ENCODE measurements around the gene ALAD. TPM values are rescaled to one million over a fixed set of nuclear protein-coding genes. Genes with fewer than 3 reads are reported as not detected.
A peak's percentile ranks its signal among the peaks of the same experiment; 100 is the strongest.
"Not testable (repeated sequence)": the region's sequence is repeated elsewhere in the genome, so short reads cannot be mapped to it uniquely, and the experiment has no call there.

Gene ALAD
- 18.9 and 19.6 TPM in 2 replicates for total RNA-seq

DNA sequence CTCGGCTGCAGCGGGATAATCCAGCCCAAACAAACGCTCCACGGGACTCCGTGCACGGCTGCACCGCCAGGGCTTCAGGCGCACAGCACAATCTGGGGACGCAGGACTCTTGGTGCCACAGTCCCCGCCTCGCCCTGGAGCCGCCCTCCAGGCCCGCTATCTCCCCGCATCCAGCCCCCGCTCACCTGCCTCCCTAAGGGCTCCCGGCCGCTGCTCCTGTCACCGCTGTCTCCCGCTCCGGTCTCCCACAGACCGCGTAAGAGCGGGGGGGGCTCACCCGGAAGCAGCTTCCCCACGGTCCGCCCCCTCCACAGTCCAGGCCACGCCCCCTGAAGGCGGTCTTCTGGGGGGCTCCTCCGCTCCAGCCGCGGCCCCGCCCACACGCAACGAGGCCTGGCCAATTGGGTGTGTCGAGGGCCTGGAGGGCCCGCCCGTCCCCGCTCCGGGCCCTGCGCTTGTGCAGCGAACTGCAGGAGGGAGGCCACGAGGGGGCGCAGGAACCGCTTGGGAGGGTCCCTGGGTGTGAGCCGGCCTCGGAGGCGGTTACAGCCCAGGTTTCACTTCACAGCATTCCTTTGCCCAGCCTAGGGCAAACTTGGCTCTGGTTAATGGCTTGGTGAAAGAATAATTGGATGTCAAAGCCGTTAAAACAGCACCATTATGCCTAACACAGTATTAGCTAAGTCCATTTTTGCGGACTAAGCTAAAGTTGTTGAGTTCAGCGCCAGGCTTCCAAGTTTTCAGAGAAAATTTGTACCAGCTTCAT, at the start of gene ALAD:
Gene ALAD (minus strand): TSS at position 258 of the 766 bp plus-strand sequence. CDS start 7,725 bp downstream, outside the sequence.
- peak; percentile 61 for DNase-seq (ENCODE audit: extremely low read depth, low read depth, low spot score)

DNA sequence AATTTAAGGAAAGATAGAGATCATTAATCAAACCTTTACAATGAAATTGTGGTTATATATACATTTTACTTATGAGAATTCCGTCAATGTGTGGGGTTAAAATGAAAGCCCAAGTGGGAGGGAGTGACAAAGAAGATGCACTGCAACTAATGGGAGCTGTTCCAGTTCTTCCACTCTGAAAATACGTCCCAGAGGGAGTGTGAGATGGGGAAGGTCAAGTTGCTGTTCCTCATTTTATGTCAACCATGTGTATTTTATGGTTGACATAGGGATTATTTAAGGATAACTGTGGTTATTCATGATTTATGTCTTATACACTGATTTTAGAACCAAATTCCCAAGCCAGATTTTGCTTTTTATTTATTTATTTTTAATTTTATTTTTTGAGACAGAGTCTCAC, 48.3 kb upstream of the ALAD start:
- DNase-seq (ENCODE audit: extremely low read depth, low read depth, low spot score): no peak

DNA sequence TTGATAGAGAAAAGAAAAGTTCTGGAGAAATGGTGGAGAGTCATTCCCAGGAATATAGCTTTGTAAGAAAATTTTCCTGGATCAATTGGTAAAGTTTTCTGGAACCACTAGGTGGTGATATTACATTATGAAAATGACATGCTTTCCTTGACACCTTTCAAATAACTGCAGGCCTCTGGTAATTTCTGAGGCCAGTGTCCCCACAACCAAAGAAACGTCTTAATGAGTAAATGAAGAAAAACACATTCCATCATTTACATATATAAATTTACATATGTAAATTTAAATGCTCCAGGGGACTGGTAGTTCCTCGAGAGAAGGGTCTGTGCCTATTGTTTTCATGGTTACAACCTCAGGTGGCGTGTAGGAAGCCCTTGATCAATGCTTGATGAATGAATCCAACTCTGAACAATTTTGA, 45.2 kb upstream of the ALAD start:
- peak; percentile 73 for DNase-seq (ENCODE audit: extremely low read depth, low read depth, low spot score)

DNA sequence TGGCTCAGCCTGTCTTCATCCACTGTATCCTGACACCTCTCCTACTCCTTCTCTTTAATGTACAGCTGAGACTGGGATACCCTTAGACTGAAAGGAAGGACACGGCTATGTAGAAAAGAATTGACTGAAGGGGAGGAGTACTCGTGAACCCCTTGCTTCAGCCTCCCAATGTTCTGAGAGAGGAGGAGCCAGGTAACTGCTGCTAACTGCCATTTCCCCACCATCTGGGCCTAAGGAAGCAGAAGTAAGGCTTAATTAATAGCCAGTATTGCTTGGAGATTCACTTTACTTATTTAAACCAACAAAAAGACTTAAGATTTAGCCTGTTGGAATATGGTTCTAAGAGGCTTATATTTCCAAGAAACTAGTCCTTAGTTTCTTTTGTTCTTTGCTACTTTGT, 43.7 kb upstream of the ALAD start:
- DNase-seq (ENCODE audit: extremely low read depth, low read depth, low spot score): no peak

DNA sequence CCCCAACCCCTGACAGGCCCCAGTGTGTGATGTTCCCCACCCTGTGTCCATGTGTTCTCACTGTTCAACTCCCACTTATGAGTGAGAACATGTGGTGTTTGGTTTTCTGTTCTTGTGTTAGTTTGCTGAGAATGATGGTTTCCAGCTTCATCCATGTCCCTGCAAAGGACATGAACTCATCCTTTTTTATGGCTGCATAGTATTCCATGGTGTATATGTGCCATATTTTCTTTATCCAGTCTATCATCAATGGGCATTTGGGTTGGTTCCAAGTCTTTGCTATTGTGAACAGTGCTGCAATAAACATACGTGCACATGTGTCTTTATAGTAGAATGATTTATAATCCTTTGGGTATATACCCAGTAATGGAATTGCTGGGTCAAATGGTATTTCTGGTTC, 36.6 kb upstream of the ALAD start:
- DNase-seq (ENCODE audit: extremely low read depth, low read depth, low spot score): not testable (repeated sequence)

DNA sequence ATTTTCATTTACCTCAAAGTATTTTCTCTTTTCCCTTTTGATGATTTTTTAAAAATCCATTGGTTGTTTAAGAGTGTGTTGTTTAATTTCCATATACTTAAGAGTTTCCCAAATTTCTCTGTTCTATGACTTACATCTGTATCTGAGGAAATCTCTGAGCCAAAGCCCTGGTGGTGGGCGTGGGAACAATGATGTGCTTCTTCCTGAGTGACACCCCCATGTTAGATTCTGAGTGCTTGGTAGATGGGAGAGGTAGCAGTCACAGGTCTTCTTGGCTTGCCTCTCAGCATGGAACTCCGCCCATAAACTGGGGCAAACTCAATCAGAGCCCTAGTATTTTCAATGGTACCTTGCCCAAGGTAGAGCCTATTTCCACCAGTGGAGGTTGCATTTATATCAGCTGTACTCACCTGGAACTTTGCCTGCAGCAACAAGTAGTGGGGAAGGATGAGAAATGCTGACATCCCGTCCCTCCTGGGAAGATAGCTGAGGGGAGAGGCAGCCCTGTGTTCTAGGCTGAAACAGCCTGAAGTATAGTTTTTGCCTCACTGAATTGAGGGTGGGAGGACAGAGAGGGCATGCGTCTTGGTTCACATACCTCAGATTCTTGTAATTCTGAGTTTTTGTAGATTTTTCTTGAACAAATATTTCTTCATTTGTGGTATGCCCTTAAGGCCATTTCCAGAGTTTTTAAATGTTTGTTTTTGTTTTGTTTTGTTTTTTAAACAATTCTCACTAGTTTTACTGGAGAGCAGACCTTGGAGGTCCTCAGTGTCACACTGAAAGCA, 35.8 kb upstream of the ALAD start:
- no peak for DNase-seq (ENCODE audit: extremely low read depth, low read depth, low spot score)

DNA sequence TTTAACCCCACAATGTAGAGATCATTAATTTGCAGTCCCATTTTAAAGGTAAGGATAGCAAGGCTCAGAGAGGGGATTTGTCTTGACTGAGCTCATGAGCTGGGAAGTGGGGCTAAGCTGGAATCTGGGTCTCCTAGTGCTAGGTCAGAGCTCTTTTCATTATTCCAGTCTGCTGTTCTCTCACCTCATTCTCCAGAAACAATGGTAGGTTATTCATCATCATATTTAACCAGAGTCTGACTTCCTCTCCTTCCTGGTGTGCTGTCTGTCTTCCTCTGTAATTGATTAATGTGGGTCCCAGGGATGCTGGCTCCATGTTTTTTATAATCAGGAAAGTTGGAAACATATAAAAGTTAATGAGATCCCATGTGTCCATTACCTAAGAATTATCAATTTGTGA, 30.1 kb upstream of the ALAD start:
- no peak for DNase-seq (ENCODE audit: extremely low read depth, low read depth, low spot score)

DNA sequence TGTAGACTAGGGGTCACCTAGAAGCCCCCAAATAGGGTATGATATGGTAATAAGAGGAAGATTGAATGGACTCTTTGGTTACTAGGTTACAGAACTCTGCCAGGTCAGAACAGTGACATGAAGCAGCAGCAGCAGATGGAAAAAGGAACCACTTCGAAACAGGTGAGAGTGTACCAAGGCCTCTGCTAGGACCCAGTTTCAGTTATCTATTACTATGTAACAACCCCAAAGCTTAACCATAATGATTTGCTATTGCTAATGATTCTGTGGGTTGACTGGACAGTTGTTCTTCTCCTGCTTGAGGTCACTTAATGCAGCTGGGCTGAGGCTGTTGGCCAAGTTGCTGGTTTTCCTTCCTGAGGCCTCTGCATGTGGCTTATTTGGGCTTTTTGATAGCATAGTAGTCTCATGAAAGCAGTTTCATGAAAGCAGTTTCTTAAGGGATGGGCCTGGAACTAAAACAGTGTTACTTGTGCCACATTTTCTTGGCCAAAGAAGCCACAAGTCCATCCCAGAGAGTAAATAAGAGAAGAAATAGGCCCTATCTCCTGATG, 27.1 kb upstream of the ALAD start:
- DNase-seq (ENCODE audit: extremely low read depth, low read depth, low spot score): no peak

DNA sequence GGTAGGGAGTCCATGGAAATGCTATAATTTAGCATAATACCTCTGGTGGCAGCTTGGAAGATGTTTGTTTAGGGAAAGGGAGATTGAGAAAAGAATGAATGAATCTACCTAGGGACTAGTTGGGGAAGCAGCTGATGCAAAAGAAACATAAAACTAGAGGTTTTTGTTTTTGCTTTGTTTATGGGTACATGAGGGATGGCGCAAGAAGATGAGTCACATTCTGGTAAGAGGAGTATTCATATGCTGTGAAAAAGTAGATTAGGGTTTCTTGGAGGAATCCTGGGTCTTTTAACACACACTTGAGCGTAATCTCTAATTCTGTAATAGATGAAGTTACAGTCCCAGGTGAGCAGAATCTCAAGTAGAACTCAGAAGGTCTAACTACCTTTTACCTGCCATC, 26.5 kb upstream of the ALAD start:
- no peak for DNase-seq (ENCODE audit: extremely low read depth, low read depth, low spot score)

DNA sequence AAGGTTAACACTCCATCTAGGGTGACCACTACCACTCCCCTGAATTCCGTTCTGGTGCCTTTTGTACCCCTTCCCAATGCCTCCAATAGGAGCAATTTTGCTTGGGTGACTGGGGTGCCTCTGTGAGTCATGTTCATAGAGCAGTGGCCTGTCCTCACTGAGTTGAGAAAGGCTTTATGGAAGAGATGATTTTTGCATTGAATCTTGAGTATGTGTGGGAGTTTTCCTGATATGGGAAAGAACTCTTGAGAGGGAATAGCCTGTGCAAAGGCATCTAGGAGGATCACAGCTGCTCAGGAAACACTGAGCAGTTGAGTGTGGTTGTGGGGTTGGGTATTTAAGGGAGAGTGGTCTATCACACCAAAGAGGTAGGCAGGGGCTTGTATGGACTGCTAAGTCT, 25.6 kb upstream of the ALAD start:
- no peak for DNase-seq (ENCODE audit: extremely low read depth, low read depth, low spot score)

DNA sequence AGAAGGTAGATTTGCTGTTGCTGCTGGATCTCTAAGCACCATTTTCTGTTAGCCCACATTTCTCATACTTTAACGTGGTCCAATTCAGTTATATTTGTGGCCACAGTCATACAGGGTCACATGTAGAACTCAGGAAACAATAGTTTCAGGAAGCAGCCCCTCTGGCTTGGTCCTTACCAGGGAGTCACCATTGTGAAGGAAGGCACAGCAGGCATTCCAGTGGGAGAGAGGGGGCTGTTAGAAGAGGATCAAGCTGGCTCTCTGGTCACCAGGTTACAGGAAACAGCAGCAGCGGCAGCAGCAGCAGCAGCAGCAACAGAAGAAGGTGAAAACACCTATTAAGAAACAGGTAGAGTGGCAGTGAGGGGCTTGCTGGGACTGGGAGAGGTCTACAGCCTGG, 24.0 kb upstream of the ALAD start:
- DNase-seq (ENCODE audit: extremely low read depth, low read depth, low spot score): no peak

DNA sequence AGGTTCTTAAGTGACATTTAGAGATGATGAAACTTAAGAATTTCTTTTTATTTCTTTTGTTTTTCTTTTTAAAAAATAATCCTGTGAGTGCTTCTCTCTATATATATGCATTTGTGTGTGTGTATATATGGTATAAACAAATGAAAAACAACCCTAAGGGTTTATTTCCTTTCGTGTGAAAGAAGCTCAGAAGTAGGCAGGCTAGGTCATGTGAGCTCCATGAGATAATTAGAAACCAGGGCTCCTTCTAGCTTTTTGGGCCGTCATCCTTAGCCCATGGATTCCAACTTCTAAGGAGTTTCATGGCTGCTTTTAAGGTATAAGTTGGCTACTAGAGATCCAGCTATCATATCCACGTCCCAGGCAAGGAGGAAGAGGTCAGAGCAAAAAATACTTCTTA, 20.6 kb upstream of the ALAD start:
- no peak for DNase-seq (ENCODE audit: extremely low read depth, low read depth, low spot score)

DNA sequence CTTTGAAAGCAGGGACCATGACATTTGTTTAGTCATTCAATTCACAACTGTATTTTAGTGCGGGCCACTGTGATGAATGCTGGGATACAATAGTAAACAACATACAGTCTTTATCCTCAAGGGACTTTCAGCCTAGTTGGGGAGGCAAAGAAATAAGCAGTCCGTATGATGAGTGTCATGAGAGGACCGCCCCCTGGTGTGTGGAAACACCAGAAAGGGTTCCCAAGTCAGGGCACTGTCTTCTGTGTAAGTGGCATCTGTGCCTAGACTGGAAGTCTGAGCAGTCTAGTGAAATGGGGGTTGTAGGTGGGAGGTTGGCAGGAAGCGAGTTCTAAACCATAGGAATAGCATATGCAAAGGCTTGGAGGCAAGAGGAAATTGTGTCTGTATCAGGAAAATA, 16.3 kb upstream of the ALAD start:
- no peak for DNase-seq (ENCODE audit: extremely low read depth, low read depth, low spot score)

DNA sequence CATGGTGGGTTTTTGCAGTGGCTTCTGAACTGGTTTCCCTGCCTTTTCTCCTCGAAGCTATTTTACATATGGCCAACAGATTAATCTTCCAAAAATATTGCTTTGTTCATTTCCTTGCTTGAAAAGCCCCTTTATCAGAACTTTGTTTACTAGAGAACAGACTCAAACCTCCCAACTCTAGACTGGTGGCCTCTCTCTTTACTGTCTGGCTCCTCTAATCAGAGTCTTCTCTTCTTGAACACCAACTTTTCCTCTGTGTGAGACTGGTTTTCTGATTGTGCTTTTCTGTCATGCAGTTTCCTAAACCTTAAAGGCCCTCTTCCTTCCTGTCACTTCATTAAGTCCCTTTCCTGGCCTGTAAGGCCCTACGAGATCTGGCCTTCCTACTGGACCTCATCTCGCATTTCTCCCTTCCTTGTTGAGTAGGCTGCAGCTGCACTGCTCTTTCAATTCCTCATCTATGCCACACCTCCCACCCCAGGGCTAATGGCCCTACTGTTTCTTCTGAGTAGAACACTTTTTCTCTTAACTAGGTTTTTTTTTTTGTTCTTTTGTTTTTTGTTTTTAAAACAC, 15.2 kb upstream of the ALAD start:
- no peak for DNase-seq (ENCODE audit: extremely low read depth, low read depth, low spot score)

DNA sequence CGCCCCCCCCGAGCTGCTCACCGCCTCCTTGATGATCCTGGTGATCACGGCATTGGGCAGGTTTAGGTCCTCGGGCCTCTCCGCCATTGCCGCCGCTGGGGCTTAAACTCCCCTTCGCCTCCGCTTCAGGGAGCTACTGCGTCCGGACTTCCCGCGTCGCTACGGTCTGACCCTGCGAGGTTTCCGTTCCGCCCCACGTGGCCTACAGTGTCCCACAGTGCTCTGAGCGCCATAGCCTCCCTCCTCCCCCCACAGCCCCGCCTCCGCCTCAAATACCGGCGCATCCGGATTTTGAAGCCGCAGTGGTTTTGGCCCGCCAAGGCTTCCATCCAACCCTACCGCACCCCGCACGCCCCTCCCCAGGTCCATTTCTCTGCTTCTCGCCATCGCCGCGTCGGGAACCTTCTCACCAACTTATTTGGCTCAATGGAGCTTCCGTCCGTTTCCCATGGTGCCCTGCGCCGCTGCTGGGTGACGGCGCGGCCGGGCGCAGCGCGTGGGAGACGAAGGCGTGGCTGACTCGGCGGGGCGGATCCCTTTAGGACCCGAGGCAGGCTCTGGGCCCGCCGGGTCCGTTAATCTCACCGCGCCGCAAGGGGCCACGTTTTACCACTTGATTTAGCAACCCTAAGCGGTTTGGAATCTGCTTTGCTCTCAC, 9.3 kb upstream of the ALAD start, which contains the start of the genes C9orf43 and POLE3:
Gene C9orf43 (plus strand): TSS at position 541 of the 658 bp plus-strand sequence. CDS start 2,747 bp downstream, outside the sequence.
Gene POLE3 (minus strand): TSS at position 469 of the 658 bp plus-strand sequence. CDS start 382 bp downstream, at position 87.
- DNase-seq (ENCODE audit: extremely low read depth, low read depth, low spot score): peak; percentile 60

DNA sequence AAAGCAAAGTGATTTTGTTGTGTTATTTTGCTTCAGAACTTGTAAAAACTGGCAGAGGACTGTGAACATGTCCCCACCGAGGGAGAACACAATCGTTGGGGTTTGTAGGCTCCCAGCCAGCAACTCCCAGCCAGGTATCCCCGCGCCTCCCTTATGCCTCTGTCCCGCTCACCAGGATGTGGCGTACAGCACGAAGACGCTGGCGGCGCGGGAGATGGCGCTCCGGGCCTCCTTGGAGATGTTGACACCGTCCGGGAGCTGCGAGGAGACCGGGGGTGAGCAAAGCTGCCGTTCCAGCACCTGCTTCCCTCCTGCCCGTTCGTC, 8.8 kb upstream of the ALAD start:
- DNase-seq (ENCODE audit: extremely low read depth, low read depth, low spot score): no peak

DNA sequence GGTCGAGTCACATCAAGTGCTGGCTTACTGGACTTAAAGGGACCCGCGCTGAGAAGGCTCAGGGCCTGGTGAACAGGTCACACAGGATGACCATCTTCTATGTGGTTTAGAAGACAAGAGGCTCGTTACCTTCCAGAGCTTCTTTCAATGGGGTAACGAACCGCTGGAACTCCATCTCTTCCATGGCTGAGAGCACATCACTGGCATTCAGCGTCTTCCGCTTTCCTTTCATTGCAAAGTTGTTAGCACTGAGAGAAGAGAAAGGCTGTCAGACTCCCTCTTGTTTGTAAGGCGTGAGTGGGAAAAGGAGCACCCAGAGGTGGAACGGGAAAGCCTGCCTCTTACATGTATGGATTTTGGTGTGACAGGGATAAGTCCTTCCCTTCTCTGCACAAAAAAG, 8.4 kb upstream of the ALAD start:
- no peak for DNase-seq (ENCODE audit: extremely low read depth, low read depth, low spot score)

DNA sequence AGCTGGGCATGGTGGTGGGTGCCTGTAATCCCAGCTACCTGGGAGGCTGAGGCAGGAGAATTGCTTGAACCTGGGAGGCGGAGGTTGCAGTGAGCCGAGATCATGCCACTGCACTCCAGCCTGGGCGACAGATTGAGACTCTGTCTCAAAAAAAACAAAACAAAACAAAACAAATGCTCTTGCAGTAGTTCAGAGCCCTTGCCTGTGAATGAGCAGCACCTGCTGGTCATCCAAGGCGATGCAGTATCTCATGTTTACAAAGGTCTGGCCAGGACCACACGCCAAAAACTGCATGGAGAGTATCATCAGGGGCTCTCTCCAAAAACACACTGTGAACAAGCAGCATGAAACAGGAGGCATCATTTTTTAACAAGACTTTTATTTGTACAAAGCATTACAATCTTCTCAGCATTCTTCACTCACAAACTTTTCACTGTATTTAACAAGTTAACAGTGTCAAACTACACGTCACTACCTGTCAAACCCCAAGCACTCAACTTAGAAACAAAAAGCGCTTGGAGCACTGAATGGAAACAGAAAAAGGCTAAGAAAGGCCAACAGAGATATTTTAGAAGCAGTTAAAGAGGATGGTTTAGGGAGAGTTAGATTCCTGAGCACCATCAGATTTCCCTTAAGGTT, 5.9 kb upstream of the ALAD start:
- not testable (repeated sequence) for DNase-seq (ENCODE audit: extremely low read depth, low read depth, low spot score)

DNA sequence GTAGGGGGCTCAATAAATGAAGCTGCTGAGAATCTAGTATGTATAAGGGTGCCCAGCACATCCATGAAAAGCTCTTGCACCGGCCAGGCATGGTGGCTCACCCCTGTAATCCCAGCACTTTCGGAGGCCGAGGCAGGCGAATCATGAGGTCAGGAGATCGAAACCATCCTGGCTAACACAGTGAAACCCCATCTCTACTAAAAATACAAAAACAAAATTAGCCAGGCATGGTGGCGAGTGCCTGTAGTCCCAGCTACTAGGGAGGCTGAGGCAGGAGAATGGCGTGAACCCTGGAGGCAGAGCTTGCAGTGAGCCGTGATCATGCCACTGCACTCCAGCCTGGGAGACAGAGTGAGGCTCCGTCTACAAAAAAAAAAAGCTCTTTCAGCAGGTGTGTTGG, 5.3 kb upstream of the ALAD start:
- not testable (repeated sequence) for DNase-seq (ENCODE audit: extremely low read depth, low read depth, low spot score)

DNA sequence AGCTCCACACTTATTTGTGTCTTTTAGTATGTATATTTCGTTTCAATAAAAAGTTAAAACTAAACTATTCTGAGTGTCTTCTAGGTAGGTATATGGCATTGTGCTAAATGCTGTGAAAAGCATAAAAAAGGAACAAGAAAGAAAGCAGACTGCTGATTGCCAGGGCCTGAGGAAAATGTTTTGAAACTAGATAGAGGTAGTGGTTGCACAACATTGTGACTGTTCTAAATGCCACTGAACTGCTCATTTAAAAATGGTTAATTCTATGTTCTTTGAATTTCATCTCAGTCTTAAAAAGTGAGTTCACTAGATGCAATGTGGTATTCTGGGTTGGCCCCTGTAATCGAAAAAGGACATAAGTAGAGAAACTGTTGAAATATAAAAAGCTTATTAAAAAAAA, 2.6 kb upstream of the ALAD start:
- no peak for DNase-seq (ENCODE audit: extremely low read depth, low read depth, low spot score)
